SK-N-MC (cell line): ENCODE results near the gene DHX16.

Experiments used
- EZH2 ChIP-seq: fragments of 200-600 bp; sonication (generic); IDR thresholded peaks from one replicate; pipeline ENCODE4 v1.6.1; 2017; ENCODE audit warnings: antibody characterized with exemption
- POLR2AphosphoS5 ChIP-seq: IDR thresholded peaks from 2 replicates; pipeline ENCODE4 v1.6.1; 2012; ENCODE audit warnings: mild to moderate bottlenecking, low read depth, low read length, borderline replicate concordance

DNA sequence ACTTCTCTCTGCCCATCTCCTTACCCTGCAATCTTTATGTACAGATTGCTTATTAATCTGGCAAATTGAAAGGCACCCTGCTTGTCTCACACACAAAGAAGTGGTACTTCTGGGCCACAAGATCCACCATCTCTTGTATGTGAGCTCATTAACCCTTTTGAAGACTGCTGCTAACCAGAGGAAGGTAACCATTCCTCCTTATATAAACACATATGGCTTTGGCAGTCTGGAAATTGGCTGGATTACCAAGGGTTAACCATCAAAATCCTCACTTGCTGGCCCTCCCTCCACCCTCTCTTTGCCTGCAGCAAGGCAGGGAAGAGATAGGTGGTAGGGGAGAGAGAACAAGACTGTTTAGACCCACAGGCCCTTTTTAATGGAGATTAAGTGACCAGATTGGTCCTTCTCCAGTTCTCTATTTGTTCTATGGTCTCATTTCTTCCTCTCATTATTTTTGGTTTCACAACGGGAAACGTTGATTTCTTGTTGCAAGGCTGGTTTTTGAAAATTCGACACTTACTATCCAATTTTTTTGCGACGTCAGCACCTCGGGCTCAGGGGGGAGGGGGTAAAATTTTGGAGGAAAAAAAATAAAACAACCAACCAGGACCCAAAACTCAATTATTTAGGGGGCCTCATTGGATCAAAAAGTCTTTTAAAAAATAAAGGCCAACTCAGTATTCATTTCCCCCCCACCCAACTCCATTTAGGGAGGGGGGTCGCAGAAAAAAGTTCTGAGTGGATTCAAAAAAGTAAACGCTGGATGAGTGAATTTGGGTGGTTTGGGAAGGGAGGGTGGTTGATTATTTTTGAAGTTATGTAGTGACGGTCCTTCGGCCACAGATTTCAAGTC lies 56.6 kb downstream of the DHX16 start:
- TF ChIP-seq EZH2 (no peak), POLR2AphosphoS5 (peak; percentile 80)
